ENCODE measurements around the gene ZNF783. TPM values are rescaled to one million over a fixed set of nuclear protein-coding genes. Genes with fewer than 3 reads are reported as not detected.

Gene ZNF783
- total RNA-seq, 1 experiment from 2014 or later: 15.8 TPM

- BruUV-seq (replicated peaks): no TSS peak
- POLR2A ChIA-PET (ENCODE audit: unreplicated experiment): no interaction called here
- H3K79me2 ChIP-seq (ENCODE audit: low read depth): no peaks in the 10 kb centered on the region
- no peaks in the 10 kb centered on the region for H3K36me3 ChIP-seq (ENCODE audit: low read depth)
- no peaks in the 10 kb centered on the region; the same call in 1 of the 2 replicates for H3K9me3 ChIP-seq (ENCODE audit: insufficient read depth, low read depth)
- H3K4me3 ChIP-seq: no peak overlapping the region
- H3K27me3 ChIP-seq (ENCODE audit: insufficient read depth, low read depth): no peaks in the 10 kb centered on the region
- peaks cover 8% of the 10 kb centered on the region; the same call in 1 of the 2 replicates for H3F3A ChIP-seq (ENCODE audit: insufficient read depth, low read depth)
- H3K9me2 ChIP-seq (ENCODE audit: insufficient read depth): peaks cover 3% of the 10 kb centered on the region; the same call in 1 of the 2 replicates
- no peak for DNase-seq
- peaks cover 12% of the 10 kb centered on the region for H3K4me1 ChIP-seq (replicated peaks; ENCODE audit: insufficient read depth)
- TF ChIP-seq CTCF (conservative IDR thresholded peaks at IDR 0.05) (no peak), EZH2 (IDR thresholded peaks at IDR 0.05; ENCODE audit: low read depth) (no peak)
- H3K4me2 ChIP-seq: no peak overlapping the region
- CTCF ChIA-PET: no interaction called here
- no peak overlapping the region for H3K27ac ChIP-seq
- no peaks in the 10 kb centered on the region for H4K20me1 ChIP-seq (ENCODE audit: insufficient read depth)
- intact Hi-C loops (cut with micrococcal nuclease; ENCODE audit: unreplicated experiment): no loop called here
- H2AFZ ChIP-seq: no peak overlapping the region
Measured at GRCh38 chr7:149333321-149333717, 71.3 kb downstream of the ZNF783 start.

GRCh38 chr7:149334219-149334618 is 72.2 kb downstream of the ZNF783 start:
- Histone ChIP-seq H3K36me3 (ENCODE audit: low read depth) (no peaks in the 10 kb centered on the region), H3K27me3 (ENCODE audit: insufficient read depth, low read depth) (no peaks in the 10 kb centered on the region), H4K20me1 (ENCODE audit: insufficient read depth) (no peaks in the 10 kb centered on the region), H3K4me3 (no peak overlapping the region), H3K4me1 (replicated peaks; ENCODE audit: insufficient read depth) (peaks cover 12% of the 10 kb centered on the region), H3K9me2 (ENCODE audit: insufficient read depth) (peaks cover 5% of the 10 kb centered on the region; the same call in 1 of the 2 replicates), H2AFZ (no peak overlapping the region), H3K4me2 (no peak overlapping the region), H3K9me3 (ENCODE audit: insufficient read depth, low read depth) (no peaks in the 10 kb centered on the region; the same call in 1 of the 2 replicates), H3K27ac (no peak overlapping the region), H3F3A (ENCODE audit: insufficient read depth, low read depth) (peaks cover 8% of the 10 kb centered on the region; the same call in 1 of the 2 replicates), H3K79me2 (ENCODE audit: low read depth) (no peaks in the 10 kb centered on the region)
- no TSS peak for BruUV-seq (replicated peaks)
- POLR2A ChIA-PET (ENCODE audit: unreplicated experiment): no interaction called here
- CTCF ChIA-PET: no interaction called here
- intact Hi-C loops (cut with micrococcal nuclease; ENCODE audit: unreplicated experiment): no loop called here
- no peak for DNase-seq
- TF ChIP-seq EZH2 (IDR thresholded peaks at IDR 0.05; ENCODE audit: low read depth) (no peak), CTCF (conservative IDR thresholded peaks at IDR 0.05) (peak; percentile 42; the same call in 1 of the 2 replicates)

Other genes with a start within 250 kb of the ZNF783 start
- gene PDIA4, start 233.7 kb upstream of the ZNF783 start, total RNA-seq (2021): 200 and 221 TPM in 2 replicates
- gene ZNF786, start 171.5 kb upstream of the ZNF783 start, total RNA-seq (2021): 7.0 and 8.4 TPM in 2 replicates
- gene ZNF425, start 135.9 kb upstream of the ZNF783 start, total RNA-seq (2021): 5.2 and 5.9 TPM in 2 replicates
- gene ZNF398, start 114.7 kb upstream of the ZNF783 start, total RNA-seq (2021): 10.8 and 11.7 TPM in 2 replicates
- 32.5 and 35.9 TPM in 2 replicates for gene ZNF282, start 66.7 kb upstream of the ZNF783 start, total RNA-seq (2021)
- gene ZNF212, start 22.5 kb upstream of the ZNF783 start, total RNA-seq (2021): 16.9 and 22.3 TPM in 2 replicates
- gene ZNF777, start 198.9 kb downstream of the ZNF783 start, total RNA-seq (2021): 10.6 and 13.3 TPM in 2 replicates
- gene ZNF746, start 235.6 kb downstream of the ZNF783 start, total RNA-seq (2021): 19.2 and 19.3 TPM in 2 replicates

Data from PC-9 (cell line).